NCI-H1105 (cell line): ENCODE measurements around the gene CNNM2.
"Not testable (repeated sequence)": the region's sequence is repeated elsewhere in the genome, so short reads cannot be mapped to it uniquely, and the experiment has no call there.

Source experiments
- DNase-seq: peaks from one replicate; lab custom pipeline; 2025; lab: John Stamatoyannopoulos, UW

The CNNM2 gene

GRCh38 chr10:103110407-103110806 is 192.3 kb downstream of the CNNM2 start:
- no peak for DNase-seq

GRCh38 chr10:103111031-103111917 is 193.2 kb downstream of the CNNM2 start:
- DNase-seq: no peak

- DNase-seq: no peak
Measured at GRCh38 chr10:103111918-103112877, 194.1 kb downstream of the CNNM2 start.

GRCh38 chr10:103114876-103115275 is 196.8 kb downstream of the CNNM2 start:
- no peak for DNase-seq

DNA sequence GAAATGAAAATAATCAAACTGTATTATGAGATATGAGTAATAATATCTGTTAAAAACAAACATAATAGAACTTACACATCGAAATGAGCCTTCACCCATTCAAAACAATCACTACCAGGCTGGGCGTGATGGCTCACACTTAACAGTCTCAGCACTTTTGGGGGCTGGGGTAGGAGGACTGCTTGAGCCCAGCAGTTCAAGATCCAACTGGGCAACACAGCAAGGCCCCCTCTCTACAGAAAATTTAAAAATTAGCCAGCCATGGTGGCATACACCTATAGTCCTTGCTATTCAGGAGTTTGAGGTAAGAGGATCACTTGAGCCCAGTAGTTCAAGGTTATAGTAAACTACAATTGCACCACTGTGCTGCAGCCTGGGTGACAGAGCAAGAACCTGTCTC is 199.2 kb downstream of the CNNM2 start:
- no peak for DNase-seq

DNA sequence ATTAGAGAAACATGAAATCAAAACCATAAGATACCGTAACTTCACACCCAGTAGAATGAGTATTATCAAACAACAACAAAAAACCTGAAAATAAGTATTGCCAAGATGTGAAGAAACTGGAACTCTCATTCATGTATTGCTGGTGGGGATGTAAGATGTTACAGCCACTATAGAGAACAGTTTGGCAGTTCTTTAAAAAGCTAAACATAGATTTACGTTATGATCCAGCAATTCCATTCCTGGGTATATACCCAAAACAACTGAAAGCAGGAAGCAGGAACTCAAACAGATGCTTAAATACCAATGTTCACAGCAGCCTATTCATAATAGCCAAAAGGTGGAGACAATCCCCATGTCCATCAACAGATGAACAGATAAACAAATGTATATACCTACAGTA is 202.5 kb downstream of the CNNM2 start:
- DNase-seq: no peak

GRCh38 chr10:103120977-103121735 is 203.1 kb downstream of the CNNM2 start:
- DNase-seq: no peak

DNA sequence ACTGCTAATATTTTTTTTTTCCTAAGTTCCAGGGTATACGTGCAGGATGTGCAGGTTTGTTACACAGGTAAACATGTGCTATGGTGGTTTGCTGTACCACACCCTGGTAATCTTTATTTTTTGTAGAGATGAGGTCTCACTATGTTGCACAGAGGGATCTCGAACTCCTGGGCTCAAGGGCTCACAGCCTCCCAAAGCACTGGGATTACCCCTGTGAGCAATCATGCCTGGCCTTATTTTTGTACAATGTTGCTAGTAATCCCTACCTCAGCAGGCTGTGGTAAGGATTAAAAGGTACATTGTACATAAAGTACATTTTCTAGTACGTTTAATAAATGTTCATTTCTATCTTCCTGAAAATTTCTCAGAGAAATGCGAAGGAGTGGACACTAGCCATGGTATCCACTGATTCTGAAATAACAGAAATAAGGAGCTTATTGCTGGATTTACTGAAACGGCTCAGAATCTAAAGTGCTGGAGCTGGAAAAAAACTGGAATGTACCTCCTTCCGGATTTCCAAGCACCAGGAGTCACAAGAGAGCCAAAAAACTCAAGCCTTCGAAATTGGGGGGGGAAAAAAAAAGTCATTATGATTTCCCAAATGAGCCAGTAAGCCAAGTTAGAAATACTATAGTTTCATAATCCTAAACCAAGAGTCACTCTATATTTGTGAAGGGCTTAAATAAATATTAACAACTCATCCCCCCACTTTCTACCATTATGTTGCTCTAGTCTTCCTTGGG is 205.4 kb downstream of the CNNM2 start:
- no peak for DNase-seq

DNA sequence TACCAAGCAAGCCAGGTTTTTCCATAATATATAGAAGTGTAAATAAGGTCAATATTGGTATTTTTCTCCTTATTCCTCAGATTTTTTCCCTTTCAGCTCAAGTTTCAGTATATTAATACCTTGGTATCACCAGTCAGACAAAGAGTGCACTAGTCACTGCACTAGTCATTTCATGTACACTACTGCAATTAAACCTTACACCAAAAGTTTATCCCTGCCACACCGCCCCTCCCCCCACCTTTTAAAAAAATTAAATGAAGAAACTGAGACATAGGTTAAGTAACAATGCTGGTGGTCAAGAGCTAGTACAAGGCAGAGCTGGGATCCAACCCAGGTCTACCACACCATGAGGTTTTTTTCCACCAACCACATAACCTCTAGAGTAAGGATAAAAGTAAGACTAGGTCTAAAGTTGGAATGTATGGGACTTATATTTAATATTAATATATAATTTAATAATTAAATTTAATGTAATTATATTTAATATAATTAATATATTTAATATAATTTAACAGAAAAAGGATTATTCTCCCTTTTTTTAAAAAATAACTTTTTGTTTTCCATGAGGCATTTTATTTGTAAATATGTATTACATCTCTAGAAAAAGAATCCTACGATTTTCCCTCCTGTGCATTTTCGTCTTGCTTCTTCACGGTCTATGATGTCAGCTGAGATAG is 206.5 kb downstream of the CNNM2 start:
- no peak for DNase-seq

DNA sequence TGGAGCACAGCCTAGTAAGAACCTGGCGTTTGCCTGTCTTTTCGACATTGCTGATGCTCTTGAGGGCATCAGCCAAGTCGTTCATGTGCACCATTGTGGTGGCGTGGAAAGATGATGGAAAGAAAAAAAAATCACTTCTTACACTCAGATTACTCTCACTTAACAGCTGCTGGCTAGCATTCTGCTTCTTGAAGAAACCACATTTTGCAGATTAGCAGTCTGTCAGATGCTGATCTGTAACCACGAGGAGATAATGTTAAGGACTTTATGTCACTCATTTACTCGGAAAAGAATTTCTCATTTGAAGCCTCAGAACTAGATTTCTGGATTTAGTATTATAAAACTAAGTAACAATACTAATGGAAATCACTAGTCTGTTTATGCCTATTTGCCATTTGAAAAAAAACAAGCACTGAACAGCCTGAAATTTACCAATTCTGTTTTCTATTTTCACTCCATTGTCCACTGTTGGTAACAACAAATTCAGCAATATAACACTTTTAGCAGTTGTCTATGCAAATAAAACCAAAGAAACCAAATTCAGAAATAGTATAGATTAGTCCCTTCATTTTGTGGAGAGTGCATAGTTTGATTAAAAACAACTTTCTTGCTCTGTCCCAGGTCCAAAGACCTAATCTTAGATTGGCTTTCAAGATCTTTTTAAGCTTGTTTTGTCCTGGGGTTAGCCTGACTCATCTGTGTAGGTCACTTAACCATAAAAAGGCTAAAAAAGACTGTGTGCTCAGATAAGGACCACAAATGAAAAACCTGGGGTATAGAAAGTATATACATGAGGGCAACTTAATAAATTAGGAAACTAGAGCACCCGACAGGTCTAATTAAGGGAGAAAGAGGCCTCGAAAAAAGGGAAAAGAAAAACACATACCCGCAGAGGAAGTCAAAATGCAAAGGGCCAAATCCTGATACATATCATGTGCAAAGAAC is 207.5 kb downstream of the CNNM2 start:
- no peak for DNase-seq

DNA sequence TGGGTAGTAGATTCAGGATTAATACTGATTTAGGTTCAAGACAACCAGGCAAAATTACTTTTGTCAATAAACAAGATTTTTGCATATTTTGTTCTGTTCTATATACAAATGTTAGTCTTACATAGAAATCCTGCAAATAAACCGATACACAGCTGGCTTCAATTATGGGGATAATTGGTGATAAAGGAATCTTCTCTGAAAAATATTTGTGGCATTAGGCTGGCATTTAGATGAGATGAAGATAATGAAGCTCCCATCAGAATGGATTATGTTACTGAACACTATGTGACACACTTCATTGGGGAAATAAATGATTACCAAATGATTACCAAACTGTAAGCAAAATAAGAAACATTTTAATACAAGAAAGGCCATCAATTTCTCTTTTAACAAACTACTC is 209.1 kb downstream of the CNNM2 start:
- DNase-seq: no peak

GRCh38 chr10:103130180-103130579 is 212.1 kb downstream of the CNNM2 start:
- not testable (repeated sequence) for DNase-seq

DNA sequence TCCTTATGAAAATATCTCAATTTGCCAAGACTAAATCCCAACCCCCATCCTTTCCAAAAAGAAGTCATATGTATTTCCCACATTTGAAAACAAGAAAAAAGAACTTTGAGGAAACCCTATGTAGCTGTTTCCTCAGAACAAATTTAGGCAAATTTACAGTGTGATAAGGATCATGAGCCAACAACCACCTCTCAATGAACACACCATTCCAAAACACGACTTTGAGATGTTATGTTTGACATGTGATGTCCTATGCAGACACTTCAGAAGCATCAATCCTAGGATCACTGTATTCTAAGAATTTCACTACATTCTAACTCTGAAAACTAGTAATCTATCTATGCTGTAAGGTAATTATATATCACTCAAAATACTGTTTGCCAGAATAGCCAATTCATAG is 212.8 kb downstream of the CNNM2 start:
- no peak for DNase-seq

- not testable (repeated sequence) for DNase-seq
Measured at GRCh38 chr10:103135168-103135567, 217.1 kb downstream of the CNNM2 start.

- no peak for DNase-seq
Measured at GRCh38 chr10:103139803-103140202, 221.7 kb downstream of the CNNM2 start.
